HG03575 (cell line): Measurements from ENCODE around the gene KCNJ18.
"Not testable (repeated sequence)": the region's sequence is repeated elsewhere in the genome, so short reads cannot be mapped to it uniquely, and the experiment has no call there.

Experiments
- ATAC-seq: cut with Tn5 transposase; IDR thresholded peaks from one replicate; pipeline ENCODE4 v1.9.1; 2021; ENCODE audit not compliant: unreplicated experiment, insufficient number of reproducible peaks, low FRiP score; ENCODE audit errors: extremely low read depth

The KCNJ18 gene

DNA sequence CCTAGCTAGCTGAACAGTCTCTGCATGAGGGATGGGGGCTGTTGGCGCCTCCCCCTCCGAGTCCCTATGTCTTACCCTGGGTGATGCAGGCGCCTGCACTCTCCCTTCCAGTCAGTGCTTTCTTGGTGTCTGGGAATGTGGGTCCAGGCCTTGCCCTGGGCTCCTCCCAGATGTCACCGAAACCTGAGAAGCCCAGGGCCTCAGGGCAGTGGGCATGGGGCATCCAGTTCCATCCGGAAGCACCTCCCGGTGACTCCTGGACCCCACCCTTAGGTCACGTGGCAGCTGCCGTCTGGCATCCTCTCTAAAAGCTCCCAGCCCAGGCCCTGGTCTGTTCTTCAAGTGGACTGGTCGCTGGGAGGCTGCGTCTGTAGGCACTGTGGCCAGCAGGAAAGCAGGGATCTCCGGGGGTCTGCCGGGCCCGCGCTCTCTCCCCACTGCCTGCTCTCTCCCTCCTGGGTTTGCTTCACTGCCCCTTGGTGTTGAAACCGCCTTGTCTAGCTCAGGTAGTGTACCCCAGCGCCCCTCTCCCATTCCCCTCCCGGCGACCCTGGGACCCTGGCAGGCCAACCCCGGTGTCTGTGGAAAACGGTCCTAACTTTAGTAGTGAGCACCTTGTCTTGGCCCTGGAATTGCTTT lies 6.2 kb downstream of the KCNJ18 start:
- ATAC-seq, result not testable (repeated sequence)

GRCh38 chr17:21699124-21699523 lies 6.8 kb downstream of the KCNJ18 start:
- not testable (repeated sequence) for ATAC-seq

GRCh38 chr17:21699573-21700236 lies 7.4 kb downstream of the KCNJ18 start:
- ATAC-seq, result not testable (repeated sequence)

DNA sequence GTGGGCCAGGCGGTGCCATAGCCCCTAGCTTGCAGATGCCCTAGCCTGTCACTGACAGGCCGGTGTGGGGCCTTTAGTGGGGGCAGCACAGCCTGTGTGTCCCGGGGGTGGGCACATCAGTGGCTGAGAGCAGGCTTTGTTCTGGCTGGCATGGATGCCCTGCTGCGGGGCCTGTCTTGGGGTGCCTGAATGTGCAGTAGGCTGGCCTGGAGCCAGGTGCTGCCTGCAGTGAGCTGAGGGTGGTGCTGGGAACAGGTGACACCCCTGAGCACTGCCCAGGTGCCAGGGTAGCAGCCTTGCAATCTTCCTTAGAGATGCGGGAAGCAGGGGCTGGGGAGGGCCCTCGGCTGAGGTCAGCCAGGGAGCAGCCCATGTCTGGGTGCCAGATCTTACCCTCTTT lies 8.8 kb downstream of the KCNJ18 start:
- not testable (repeated sequence) for ATAC-seq

GRCh38 chr17:21702029-21702428 lies 9.7 kb downstream of the KCNJ18 start:
- not testable (repeated sequence) for ATAC-seq

DNA sequence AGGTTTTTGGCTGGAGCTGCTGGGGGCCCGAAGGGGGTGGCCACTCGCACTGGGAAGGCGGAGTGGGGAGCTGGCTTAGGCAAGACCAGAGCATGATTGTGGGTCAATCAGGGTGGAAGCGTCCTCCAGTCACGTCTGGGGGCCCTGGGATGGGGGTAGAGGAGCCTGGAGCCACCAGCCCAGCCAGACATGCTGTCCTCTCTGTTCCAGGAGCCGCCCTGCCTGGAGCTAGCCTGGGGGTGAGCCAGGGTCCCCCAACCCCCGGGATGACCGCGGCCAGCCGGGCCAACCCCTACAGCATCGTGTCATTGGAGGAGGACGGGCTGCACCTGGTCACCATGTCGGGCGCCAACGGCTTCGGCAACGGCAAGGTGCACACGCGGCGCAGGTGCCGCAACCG lies 10.2 kb downstream of the KCNJ18 start:
- not testable (repeated sequence) for ATAC-seq

GRCh38 chr17:21702940-21703640 lies 10.8 kb downstream of the KCNJ18 start:
- ATAC-seq, result not testable (repeated sequence)

- ATAC-seq, result not testable (repeated sequence)
Measured at GRCh38 chr17:21703891-21704872, 11.9 kb downstream of the KCNJ18 start.

DNA sequence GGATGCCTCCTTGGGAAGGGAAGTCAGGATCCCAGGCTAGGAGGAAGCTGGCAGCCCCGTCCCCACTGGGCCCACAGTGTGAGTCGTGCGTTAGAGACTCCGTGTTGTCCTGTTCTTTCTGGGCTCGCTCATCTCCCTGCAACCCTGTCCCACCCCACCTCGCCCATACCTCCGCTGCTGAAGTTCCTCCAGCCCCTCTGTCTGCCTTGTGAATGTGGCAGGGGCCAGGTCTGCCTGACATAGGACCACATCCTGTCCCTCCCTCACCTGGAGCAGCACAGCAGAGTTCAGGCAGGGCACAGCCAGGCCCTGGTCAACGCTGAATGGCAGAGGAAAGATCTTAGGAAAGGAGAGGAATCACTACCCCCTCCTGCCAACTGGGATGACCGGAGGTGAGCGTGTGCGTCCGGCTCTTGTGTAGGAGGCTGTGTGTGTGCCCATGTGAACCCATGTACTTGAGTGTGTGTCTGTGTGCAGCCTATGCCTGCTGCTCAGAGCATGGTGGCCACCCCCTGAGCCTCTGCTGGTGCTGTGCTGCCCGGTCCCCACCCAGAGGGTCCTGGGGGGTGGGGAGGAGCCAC lies 12.8 kb downstream of the KCNJ18 start:
- no peak for ATAC-seq

DNA sequence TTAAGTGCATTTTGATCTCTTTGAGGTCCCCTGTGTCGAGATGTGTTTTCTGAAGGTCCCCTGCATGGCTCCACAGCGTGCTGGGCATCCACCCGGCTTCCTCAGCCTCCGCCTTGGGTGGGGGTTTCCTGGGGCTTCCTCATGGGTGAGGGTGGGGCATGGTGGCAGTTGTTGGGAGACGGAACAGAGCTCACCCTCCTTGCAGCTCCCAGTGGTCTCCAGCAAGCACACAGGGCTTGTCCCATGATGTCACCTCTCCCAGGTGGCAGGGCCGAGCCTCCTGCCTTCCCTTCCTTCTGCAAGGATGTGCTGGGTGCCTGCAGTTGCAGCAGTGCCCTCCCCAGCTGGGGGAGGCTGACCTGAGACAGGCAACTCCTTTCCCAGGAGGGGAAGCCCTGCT lies 13.4 kb downstream of the KCNJ18 start:
- ATAC-seq, result not testable (repeated sequence)

DNA sequence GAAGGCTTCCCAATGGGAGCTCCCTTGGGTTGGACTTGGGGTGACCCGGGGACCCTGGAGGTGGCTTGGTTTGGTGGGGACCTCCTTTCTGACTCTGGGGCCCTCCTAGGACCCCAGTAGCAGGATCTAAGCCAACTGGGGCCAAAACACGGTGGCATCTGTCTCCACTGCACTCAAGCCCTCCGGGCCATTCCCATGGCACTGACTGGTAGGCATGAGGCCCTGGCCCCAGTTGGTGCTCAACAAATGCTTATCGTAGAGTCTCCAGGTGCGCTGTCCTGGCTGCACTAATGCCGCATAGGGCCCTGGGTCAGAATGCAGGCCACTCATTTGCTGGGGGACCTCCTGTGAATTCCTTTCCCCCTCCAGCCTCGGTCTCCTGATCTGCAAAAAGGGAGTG lies 14.2 kb downstream of the KCNJ18 start:
- not testable (repeated sequence) for ATAC-seq

GRCh38 chr17:21707131-21707530 lies 14.8 kb downstream of the KCNJ18 start:
- ATAC-seq, result not testable (repeated sequence)

- not testable (repeated sequence) for ATAC-seq
Measured at GRCh38 chr17:21707711-21708611, 15.6 kb downstream of the KCNJ18 start.

GRCh38 chr17:21708612-21709535 lies 16.6 kb downstream of the KCNJ18 start:
- not testable (repeated sequence) for ATAC-seq

GRCh38 chr17:21709994-21710393 lies 17.7 kb downstream of the KCNJ18 start:
- not testable (repeated sequence) for ATAC-seq

DNA sequence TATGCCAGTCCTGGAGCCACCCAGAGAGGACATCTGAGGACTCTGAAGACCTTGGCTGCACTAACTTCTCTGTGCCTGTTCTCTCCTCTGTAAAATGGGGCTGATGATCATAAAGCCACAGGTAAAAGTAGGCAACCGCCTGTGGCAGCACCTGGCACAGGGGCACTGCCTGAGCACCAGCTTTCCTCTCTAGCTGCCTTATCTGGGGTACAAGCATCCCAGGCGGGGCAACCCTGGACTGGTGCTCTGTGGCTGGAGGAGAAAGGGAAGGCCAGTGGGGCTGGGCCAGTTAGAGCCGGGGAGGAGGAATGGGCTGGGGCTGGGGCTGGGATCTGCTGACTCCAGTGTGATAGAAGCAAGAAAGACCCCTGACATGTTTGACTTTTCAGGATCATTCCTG lies 18.2 kb downstream of the KCNJ18 start:
- ATAC-seq, result not testable (repeated sequence)

DNA sequence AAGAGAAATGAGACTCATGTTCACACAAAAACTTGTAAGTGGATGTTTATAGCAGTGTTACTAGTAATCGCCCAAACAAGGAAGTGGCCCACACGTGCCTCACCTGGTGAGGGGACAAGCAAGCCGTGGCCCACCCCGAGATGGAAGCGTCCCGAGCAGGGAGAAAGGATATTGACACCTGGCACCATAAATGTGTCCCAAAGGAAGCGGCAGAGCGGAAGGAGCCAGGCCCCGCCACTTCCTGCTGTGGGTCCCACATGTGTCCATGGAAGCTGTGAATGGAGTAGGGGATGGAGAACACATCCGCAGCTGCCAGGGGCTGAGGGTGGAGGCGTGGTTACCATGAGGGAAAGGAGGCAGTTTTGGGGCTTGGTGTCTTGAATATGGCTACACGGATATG lies 18.9 kb downstream of the KCNJ18 start:
- ATAC-seq, result no peak
